Measurements from ENCODE around the gene SLC39A10. TPM values are rescaled to one million over a fixed set of nuclear protein-coding genes. Genes with fewer than 3 reads are reported as not detected.
"Not testable (repeated sequence)": the region's sequence is repeated elsewhere in the genome, so short reads cannot be mapped to it uniquely, and the experiment has no call there.

SLC39A10 gene
- total RNA-seq, 1 experiment from 2014 or later: 112 TPM

DNA sequence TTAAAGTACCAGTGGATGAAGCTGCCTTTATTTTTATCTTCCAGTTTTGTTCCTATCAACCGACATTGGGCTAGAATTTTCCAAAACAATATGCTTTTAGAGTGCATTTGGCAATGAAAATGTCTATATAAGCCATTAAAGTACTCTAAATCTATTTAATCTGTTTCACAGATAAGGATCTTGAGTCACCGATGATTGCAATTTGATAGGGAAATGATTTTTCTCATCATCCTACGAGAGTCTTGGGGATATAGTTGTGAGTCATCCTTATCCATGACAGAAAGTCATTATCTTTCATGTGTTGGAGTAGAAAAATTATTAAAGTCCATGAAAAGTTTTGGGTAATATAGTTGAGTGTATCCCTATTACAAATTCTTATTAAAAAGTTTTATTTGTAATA is 26.1 kb downstream of the SLC39A10 start:
- no peaks in the 10 kb centered on the region for H3K9me3 ChIP-seq (ENCODE audit: low read length)
- no peak overlapping the region for H3K9ac ChIP-seq (ENCODE audit: low read length)
- H3K79me2 ChIP-seq (ENCODE audit: low read length): peaks cover 58% of the 10 kb centered on the region
- H4K20me1 ChIP-seq (ENCODE audit: insufficient read depth, low read depth, low read length): no peaks in the 10 kb centered on the region
- H3K9me2 ChIP-seq (replicated peaks; ENCODE audit: insufficient read depth, low read length): no peaks in the 10 kb centered on the region
- H3K36me3 ChIP-seq (ENCODE audit: insufficient read depth, low read length): peaks cover 21% of the 10 kb centered on the region
- no peak overlapping the region for H3K4me3 ChIP-seq (ENCODE audit: low read length)
- peaks cover 5% of the 10 kb centered on the region; the same call in 1 of the 2 replicates for H3K4me1 ChIP-seq (ENCODE audit: low read length)
- H2AFZ ChIP-seq (ENCODE audit: low read length): no peak overlapping the region
- H3K27me3 ChIP-seq (ENCODE audit: low read length): no peaks in the 10 kb centered on the region
- no peak overlapping the region for H3K4me2 ChIP-seq (ENCODE audit: low read depth, low read length, poor library complexity, severe bottlenecking)
- no peak overlapping the region for H3K27ac ChIP-seq (ENCODE audit: low read length)
- no peak for DNase-seq

DNA sequence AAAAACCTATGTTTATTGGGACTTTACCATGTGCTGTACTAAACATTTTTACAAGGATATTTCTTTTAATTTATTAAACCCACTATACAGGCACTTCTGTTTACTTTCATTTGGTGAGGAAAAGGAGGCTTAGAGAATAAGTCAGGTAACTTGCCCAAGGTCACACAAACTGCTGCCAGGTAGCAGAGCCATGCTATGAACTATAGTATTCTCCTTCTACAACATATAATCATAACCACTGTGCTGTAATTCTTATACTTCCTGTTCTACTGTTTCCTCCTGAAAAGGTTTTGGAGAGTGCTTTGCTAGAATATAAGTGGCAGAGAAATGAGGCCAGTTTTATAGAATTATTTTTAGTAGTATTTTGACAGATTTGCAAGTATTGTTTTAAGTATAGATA is 29.5 kb downstream of the SLC39A10 start:
- H3K4me1 ChIP-seq (ENCODE audit: low read length): peaks cover 5% of the 10 kb centered on the region; the same call in 1 of the 2 replicates
- H4K20me1 ChIP-seq (ENCODE audit: insufficient read depth, low read depth, low read length): no peaks in the 10 kb centered on the region
- peaks cover 19% of the 10 kb centered on the region for H3K36me3 ChIP-seq (ENCODE audit: insufficient read depth, low read length)
- no peaks in the 10 kb centered on the region for H3K9me3 ChIP-seq (ENCODE audit: low read length)
- H3K4me2 ChIP-seq (ENCODE audit: low read depth, low read length, poor library complexity, severe bottlenecking): no peak overlapping the region
- no peak overlapping the region for H3K9ac ChIP-seq (ENCODE audit: low read length)
- peaks cover 59% of the 10 kb centered on the region for H3K79me2 ChIP-seq (ENCODE audit: low read length)
- H2AFZ ChIP-seq (ENCODE audit: low read length): no peak overlapping the region
- no peaks in the 10 kb centered on the region for H3K9me2 ChIP-seq (replicated peaks; ENCODE audit: insufficient read depth, low read length)
- DNase-seq: no peak
- no peaks in the 10 kb centered on the region for H3K27me3 ChIP-seq (ENCODE audit: low read length)
- H3K27ac ChIP-seq (ENCODE audit: low read length): no peak overlapping the region
- H3K4me3 ChIP-seq (ENCODE audit: low read length): no peak overlapping the region

DNA sequence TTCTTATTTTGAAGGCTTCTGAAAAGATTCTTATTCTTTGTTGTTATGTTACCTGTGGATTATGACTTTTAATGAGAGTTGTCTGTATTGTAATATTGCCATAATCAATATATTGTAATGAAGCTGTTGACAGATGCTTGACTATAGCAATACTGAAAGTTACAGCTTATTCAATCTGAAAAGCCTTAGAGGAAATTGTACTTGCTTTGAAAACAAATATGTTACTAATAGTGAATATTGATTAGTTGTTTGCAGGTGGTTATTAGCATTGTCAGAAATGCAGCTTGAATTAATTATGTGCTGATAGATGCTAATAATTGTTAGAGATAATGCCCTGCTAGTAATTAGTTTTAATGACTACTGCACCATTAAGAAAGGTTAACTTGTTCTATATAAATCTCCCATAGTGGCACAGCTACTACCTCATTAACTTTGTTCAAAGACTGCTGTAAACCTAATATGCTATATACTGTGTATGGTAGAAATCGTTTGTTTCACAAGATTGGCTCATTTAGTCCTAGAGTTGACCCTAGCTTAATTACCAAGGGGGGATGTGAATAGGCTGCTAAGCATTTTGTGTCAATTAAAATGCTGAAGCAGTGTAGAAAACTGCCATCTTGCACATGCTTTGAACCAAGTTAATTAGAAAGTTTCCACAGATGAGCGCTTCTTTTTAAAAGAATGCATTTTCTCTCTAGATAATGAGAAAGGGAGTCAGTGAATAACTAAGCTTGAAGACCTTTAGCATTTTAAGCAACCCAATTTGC is 30.5 kb downstream of the SLC39A10 start:
- Histone ChIP-seq H3K9me3 (ENCODE audit: low read length) (no peaks in the 10 kb centered on the region), H3K9ac (ENCODE audit: low read length) (no peak overlapping the region), H3K36me3 (ENCODE audit: insufficient read depth, low read length) (peaks cover 19% of the 10 kb centered on the region), H3K79me2 (ENCODE audit: low read length) (peaks cover 63% of the 10 kb centered on the region), H2AFZ (ENCODE audit: low read length) (no peak overlapping the region), H3K4me1 (ENCODE audit: low read length) (peaks cover 8% of the 10 kb centered on the region; the same call in 1 of the 2 replicates), H3K27ac (ENCODE audit: low read length) (no peak overlapping the region), H3K9me2 (replicated peaks; ENCODE audit: insufficient read depth, low read length) (no peaks in the 10 kb centered on the region), H3K27me3 (ENCODE audit: low read length) (no peaks in the 10 kb centered on the region), H3K4me2 (ENCODE audit: low read depth, low read length, poor library complexity, severe bottlenecking) (no peak overlapping the region), H3K4me3 (ENCODE audit: low read length) (no peak overlapping the region), H4K20me1 (ENCODE audit: insufficient read depth, low read depth, low read length) (no peaks in the 10 kb centered on the region)
- DNase-seq: no peak

DNA sequence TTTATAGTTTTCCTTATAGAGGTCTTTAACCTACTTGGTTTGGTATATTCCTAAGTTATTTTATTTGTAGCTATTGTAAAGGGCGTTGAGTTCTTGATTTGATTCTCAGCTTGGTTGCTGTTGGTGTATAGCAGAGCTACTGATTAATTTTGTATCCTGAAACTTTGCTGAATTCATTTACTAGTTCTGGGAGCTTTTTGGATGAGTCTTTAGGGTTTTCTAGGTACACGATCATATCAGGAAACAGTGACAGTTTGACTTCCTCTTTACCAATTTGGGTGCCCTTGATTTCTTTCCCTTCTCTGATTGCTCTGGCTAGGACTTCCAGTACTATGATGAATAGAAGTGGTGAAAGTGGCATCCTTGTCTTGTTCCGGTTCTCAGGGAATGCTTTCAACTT is 35.5 kb downstream of the SLC39A10 start:
- not testable (repeated sequence) for H3K27ac ChIP-seq (ENCODE audit: low read length); H3K27me3 ChIP-seq (ENCODE audit: low read length); H3K9me3 ChIP-seq (ENCODE audit: low read length); H3K4me3 ChIP-seq (ENCODE audit: low read length); H3K9me2 ChIP-seq (replicated peaks; ENCODE audit: insufficient read depth, low read length); DNase-seq; H3K9ac ChIP-seq (ENCODE audit: low read length); H3K4me2 ChIP-seq (ENCODE audit: low read depth, low read length, poor library complexity, severe bottlenecking); H4K20me1 ChIP-seq (ENCODE audit: insufficient read depth, low read depth, low read length); H2AFZ ChIP-seq (ENCODE audit: low read length)
- peaks cover 24% of the 10 kb centered on the region for H3K4me1 ChIP-seq (ENCODE audit: low read length)
- peaks cover 17% of the 10 kb centered on the region for H3K36me3 ChIP-seq (ENCODE audit: insufficient read depth, low read length)
- H3K79me2 ChIP-seq (ENCODE audit: low read length): peaks cover 90% of the 10 kb centered on the region

DNA sequence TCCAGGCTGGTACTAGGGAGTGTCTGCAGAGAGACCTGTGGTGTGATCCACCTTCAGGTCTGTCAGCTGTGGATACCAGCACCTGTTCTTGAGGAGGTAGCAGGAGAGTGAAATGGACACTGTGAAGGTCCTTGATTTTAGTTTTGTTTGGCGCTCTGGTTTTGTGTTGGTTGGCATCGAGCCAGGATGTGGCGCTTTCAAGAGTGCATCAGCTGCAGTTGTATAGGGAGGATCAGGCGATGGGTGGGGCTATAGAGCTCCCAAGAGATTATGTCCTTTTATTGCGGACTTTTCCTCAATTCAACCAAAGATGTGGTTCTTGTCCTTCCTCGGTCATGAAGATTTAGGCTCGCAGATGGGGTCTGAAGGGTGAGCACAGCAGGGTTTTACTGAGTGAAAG is 37.5 kb downstream of the SLC39A10 start:
- H3K27ac ChIP-seq (ENCODE audit: low read length): no peak overlapping the region
- DNase-seq: no peak
- H3K9ac ChIP-seq (ENCODE audit: low read length): no peak overlapping the region
- H3K4me2 ChIP-seq (ENCODE audit: low read depth, low read length, poor library complexity, severe bottlenecking): no peak overlapping the region
- no peak overlapping the region for H3K4me3 ChIP-seq (ENCODE audit: low read length)
- H3K4me1 ChIP-seq (ENCODE audit: low read length): peaks cover 29% of the 10 kb centered on the region
- no peaks in the 10 kb centered on the region for H3K27me3 ChIP-seq (ENCODE audit: low read length)
- H3K9me3 ChIP-seq (ENCODE audit: low read length): peaks cover 5% of the 10 kb centered on the region; the same call in 1 of the 2 replicates
- no peak overlapping the region for H2AFZ ChIP-seq (ENCODE audit: low read length)
- no peaks in the 10 kb centered on the region for H3K9me2 ChIP-seq (replicated peaks; ENCODE audit: insufficient read depth, low read length)
- H4K20me1 ChIP-seq (ENCODE audit: insufficient read depth, low read depth, low read length): no peaks in the 10 kb centered on the region
- peaks cover 26% of the 10 kb centered on the region for H3K36me3 ChIP-seq (ENCODE audit: insufficient read depth, low read length)
- H3K79me2 ChIP-seq (ENCODE audit: low read length): peaks cover 93% of the 10 kb centered on the region

DNA sequence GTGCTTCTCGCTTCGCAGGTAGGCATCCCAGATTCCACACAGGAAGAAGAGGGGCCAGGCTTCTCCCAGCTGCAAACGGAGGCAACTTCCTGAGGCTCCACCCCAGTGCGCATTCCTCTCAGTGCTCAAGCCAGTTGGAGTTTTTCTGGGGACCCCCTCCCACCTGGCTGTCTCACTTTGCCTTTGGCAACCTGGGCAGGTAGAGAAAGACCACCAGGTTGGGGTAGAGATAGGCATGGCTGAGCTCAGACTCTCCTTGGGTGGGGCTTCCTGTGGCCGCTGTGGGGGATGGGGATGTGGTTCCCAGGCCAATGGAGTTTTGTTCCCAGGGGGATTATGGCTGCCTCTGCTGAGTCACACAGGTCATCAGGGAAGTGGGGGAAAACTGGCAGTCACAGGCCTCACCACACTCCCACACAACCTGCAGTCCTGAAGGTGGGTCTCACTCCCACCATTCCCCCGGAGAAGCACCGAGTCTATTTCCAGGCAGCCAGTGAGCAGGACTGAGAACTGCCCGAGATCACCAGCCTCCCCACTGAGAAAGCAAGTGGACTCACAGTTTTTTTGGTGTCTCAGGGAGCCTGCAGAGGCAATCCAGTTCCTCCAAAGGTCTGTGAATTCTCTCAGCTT is 38.1 kb downstream of the SLC39A10 start:
- Histone ChIP-seq H3K9me2 (replicated peaks; ENCODE audit: insufficient read depth, low read length) (no peaks in the 10 kb centered on the region), H3K27me3 (ENCODE audit: low read length) (no peaks in the 10 kb centered on the region), H3K27ac (ENCODE audit: low read length) (no peak overlapping the region), H3K4me3 (ENCODE audit: low read length) (no peak overlapping the region), H4K20me1 (ENCODE audit: insufficient read depth, low read depth, low read length) (no peaks in the 10 kb centered on the region), H3K4me1 (ENCODE audit: low read length) (peaks cover 29% of the 10 kb centered on the region), H3K79me2 (ENCODE audit: low read length) (peaks cover 97% of the 10 kb centered on the region), H3K9me3 (ENCODE audit: low read length) (peaks cover 5% of the 10 kb centered on the region; the same call in 1 of the 2 replicates), H2AFZ (ENCODE audit: low read length) (no peak overlapping the region), H3K9ac (ENCODE audit: low read length) (no peak overlapping the region), H3K36me3 (ENCODE audit: insufficient read depth, low read length) (peaks cover 28% of the 10 kb centered on the region), H3K4me2 (ENCODE audit: low read depth, low read length, poor library complexity, severe bottlenecking) (no peak overlapping the region)
- DNase-seq: no peak

DNA sequence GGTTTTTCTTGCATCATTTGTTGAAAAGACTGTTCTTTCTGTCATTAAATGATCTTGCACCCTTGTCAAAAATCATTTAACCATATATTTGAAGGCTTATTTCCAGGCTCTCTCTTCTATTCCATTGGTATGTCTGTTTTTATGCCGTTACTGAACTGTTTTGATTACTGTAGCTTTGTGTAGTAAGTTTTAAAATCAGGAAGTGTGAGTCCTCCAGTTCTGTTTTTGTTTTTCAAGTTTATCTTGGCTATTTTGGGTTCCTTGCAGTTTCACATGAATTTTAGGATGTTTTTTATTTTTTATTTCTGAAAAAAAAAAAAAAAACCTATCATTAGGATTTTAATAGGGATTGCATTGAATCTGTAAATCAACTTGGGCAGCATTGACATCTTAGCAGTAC is 39.0 kb downstream of the SLC39A10 start:
- H3K9ac ChIP-seq (ENCODE audit: low read length): no peak overlapping the region
- H3K27me3 ChIP-seq (ENCODE audit: low read length): no peaks in the 10 kb centered on the region
- H3K36me3 ChIP-seq (ENCODE audit: insufficient read depth, low read length): peaks cover 28% of the 10 kb centered on the region
- no peak for DNase-seq
- H3K9me2 ChIP-seq (replicated peaks; ENCODE audit: insufficient read depth, low read length): no peaks in the 10 kb centered on the region
- H4K20me1 ChIP-seq (ENCODE audit: insufficient read depth, low read depth, low read length): no peaks in the 10 kb centered on the region
- H3K27ac ChIP-seq (ENCODE audit: low read length): no peak overlapping the region
- H3K4me3 ChIP-seq (ENCODE audit: low read length): no peak overlapping the region
- H3K4me2 ChIP-seq (ENCODE audit: low read depth, low read length, poor library complexity, severe bottlenecking): no peak overlapping the region
- peaks cover 95% of the 10 kb centered on the region for H3K79me2 ChIP-seq (ENCODE audit: low read length)
- H2AFZ ChIP-seq (ENCODE audit: low read length): no peak overlapping the region
- H3K4me1 ChIP-seq (ENCODE audit: low read length): peaks cover 29% of the 10 kb centered on the region
- peaks cover 8% of the 10 kb centered on the region; the same call in 1 of the 2 replicates for H3K9me3 ChIP-seq (ENCODE audit: low read length)

DNA sequence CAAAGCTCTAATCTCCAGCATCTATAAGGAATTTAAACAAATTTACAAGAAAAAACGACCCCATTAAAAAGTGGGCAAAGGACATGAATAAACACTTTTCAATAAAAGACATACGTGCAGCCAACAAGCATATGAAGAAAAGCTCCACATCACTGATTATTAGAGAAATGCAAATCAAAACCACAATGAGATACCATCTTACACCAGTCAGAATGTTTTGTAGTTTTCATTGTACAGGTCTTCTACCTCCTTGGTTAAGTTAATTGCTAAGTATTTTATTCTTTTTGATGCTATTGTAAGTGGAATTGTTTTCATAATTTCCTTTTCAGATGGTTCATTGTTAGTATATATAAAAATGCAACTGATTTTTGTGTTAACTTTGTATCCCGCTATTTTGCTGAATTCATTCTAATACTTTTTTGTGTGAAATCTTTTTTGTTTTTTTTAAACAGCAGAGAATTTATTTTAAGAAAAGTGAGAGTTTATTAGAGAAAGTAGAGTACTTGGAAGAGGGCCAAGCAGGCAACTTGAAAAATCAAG is 40.7 kb downstream of the SLC39A10 start:
- Histone ChIP-seq H3K27ac (ENCODE audit: low read length) (no peak overlapping the region), H3K9ac (ENCODE audit: low read length) (no peak overlapping the region), H3K4me2 (ENCODE audit: low read depth, low read length, poor library complexity, severe bottlenecking) (no peak overlapping the region), H2AFZ (ENCODE audit: low read length) (no peak overlapping the region), H3K36me3 (ENCODE audit: insufficient read depth, low read length) (peaks cover 28% of the 10 kb centered on the region; the same call in 1 of the 2 replicates), H3K27me3 (ENCODE audit: low read length) (no peaks in the 10 kb centered on the region), H3K4me3 (ENCODE audit: low read length) (no peak overlapping the region), H3K9me2 (replicated peaks; ENCODE audit: insufficient read depth, low read length) (no peaks in the 10 kb centered on the region), H3K79me2 (ENCODE audit: low read length) (peaks cover 88% of the 10 kb centered on the region), H4K20me1 (ENCODE audit: insufficient read depth, low read depth, low read length) (no peaks in the 10 kb centered on the region), H3K4me1 (ENCODE audit: low read length) (peaks cover 24% of the 10 kb centered on the region), H3K9me3 (ENCODE audit: low read length) (peaks cover 8% of the 10 kb centered on the region; the same call in 1 of the 2 replicates)
- DNase-seq: no peak
